DND-41 (cell line): ENCODE data around the gene HIPK4.
"Not testable (repeated sequence)": the region's sequence is repeated elsewhere in the genome, so short reads cannot be mapped to it uniquely, and the experiment has no call there.

Experiments used
- ATAC-seq: fragments of 200-7000 bp; cut with Tn5 transposase; 3 replicates; pipeline ENCODE4 v1.9.1; 2021; ENCODE audit warnings: low read depth; ENCODE audit not compliant: insufficient read depth
- DNase-seq: peaks from one replicate; pipeline ENCODE4 v3.0.0-alpha.2; 2020
- H2AFZ ChIP-seq: 2 replicates; pipeline ENCODE4 v1.6.0; 2012; ENCODE audit warnings: low read depth, low read length
- H3K27ac ChIP-seq: 2 replicates; pipeline ENCODE4 v1.5.1; 2012; ENCODE audit warnings: low read length, inconsistent platforms
- H3K27me3 ChIP-seq: fragments of 200-600 bp; sonication (generic); 2 replicates; pipeline ENCODE4 v1.6.0; 2012; ENCODE audit warnings: low read length, mild to moderate bottlenecking, inconsistent platforms; ENCODE audit not compliant: insufficient read depth, poor library complexity
- H3K36me3 ChIP-seq: 2 replicates; pipeline ENCODE4 v1.5.1; 2012; ENCODE audit warnings: low read length, inconsistent platforms; ENCODE audit not compliant: insufficient read depth
- H3K4me1 ChIP-seq: 2 replicates; pipeline ENCODE4 v1.5.1; 2012; ENCODE audit warnings: mild to moderate bottlenecking, low read length; ENCODE audit not compliant: insufficient read depth
- H3K4me2 ChIP-seq: 2 replicates; pipeline ENCODE4 v1.6.0; 2012; ENCODE audit warnings: mild to moderate bottlenecking, moderate library complexity, low read length, inconsistent platforms; ENCODE audit not compliant: insufficient read depth
- H3K4me3 ChIP-seq, 2 experiments: fragments of 200-600 bp in 1 of 2; shearing (Covaris generic) in 1 of 2; 2 replicates each; pipeline ENCODE4 v1.5.1; 2012 to 2016; ENCODE audit warnings: inconsistent platforms in 2 of 2, low read length in 2 of 2, mild to moderate bottlenecking in 2 of 2, low read depth in 1 of 2, moderate library complexity in 1 of 2
- H3K79me2 ChIP-seq: 2 replicates; pipeline ENCODE4 v1.6.0; 2012; ENCODE audit warnings: low read length, inconsistent platforms; ENCODE audit not compliant: insufficient read depth
- H3K9ac ChIP-seq: 2 replicates; pipeline ENCODE4 v1.6.0; 2012; ENCODE audit warnings: low read depth, mild to moderate bottlenecking, inconsistent platforms, low read length, moderate library complexity
- H3K9me3 ChIP-seq: 2 replicates; pipeline ENCODE4 v1.5.1; 2012; ENCODE audit warnings: low read length, moderate library complexity, mild to moderate bottlenecking, inconsistent platforms; ENCODE audit not compliant: insufficient read depth, severe bottlenecking
- H4K20me1 ChIP-seq: 2 replicates; pipeline ENCODE4 v1.6.0; 2012; ENCODE audit warnings: low read length; ENCODE audit not compliant: insufficient read depth
- EZH2 ChIP-seq: IDR thresholded peaks from 3 replicates; pipeline ENCODE4 v1.6.1; 2012; ENCODE audit warnings: borderline replicate concordance, low read depth, mild to moderate bottlenecking, moderate library complexity, low read length, inconsistent platforms; ENCODE audit not compliant: severe bottlenecking
- TF ChIP-seq, protein P1 (sequence below): IDR thresholded peaks from 2 replicates; pipeline ENCODE4 v1.5.1; 2012; ENCODE audit warnings: borderline replicate concordance, low read length, moderate library complexity, mild to moderate bottlenecking; ENCODE audit not compliant: poor library complexity, severe bottlenecking; ENCODE audit errors: extremely low read depth

Gene HIPK4

DNA sequence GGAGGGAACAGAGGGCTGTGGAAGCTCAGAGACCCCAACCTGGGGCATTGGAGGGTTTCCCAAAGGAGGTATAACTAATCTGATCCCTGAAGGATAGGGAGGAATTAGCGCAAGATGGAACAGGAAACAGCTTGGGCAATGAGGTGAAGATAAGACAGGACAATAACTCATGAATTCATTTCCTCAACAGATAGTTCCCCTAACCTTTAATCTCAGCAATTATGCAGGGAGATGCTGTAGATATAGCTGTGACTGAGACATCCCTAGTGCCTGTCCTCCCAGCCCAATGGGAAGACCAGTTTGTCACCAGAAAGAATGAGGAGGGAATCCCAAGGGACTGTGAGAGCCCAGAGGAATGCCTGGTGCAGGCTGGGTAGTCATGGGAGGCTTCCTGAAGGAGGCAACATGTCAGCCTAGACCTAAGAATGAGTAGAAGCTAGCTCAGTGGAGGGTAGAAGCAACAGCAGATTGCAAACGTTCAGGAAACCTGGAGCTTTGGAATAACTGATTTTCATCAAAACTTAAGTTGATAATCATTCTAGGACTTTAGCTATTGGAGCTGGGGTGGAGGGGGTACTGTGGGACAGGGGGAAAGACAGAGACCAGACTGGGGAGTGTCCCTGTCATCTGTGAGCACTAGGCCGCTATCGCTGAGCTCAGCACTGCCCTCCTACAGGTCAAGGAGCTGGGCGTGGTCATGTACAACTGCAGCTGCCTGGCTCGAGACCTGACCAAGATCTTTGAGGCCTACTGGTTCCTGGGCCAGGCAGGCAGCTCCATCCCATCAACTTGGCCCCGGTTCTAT lies 18.8 kb downstream of the HIPK4 start:
- no peak for ATAC-seq
- no peaks in the 10 kb centered on the region for H4K20me1 ChIP-seq

DNA sequence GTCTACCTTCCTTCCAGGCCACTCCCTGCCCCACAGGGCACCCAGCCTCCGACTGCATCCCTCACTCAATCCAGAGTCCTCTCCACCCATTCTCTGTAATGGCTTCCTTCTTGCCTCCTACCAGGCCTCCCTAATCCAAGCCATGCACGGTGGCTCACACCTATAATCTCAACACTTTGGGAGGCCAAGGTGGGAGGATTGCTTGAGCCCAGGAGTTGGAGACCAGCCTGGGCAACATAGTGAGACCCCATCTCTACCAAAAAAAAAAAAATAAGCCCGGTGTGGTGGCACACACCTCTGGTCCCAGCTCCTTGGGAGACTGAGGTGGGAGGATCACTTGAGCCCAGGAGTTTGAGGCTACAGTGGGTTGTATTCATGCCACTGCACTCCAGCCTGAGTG lies 19.7 kb downstream of the HIPK4 start:
- H3K27ac ChIP-seq, H3K9me3 ChIP-seq, H2AFZ ChIP-seq, DNase-seq, ATAC-seq, H3K79me2 ChIP-seq, H4K20me1 ChIP-seq, H3K4me1 ChIP-seq, H3K4me3 ChIP-seq, H3K4me2 ChIP-seq, H3K9ac ChIP-seq, H3K27me3 ChIP-seq: not testable (repeated sequence)
- peaks cover 25% of the 10 kb centered on the region for H3K36me3 ChIP-seq

More for the DNA sequence above, 18.8 kb downstream of the HIPK4 start:
- Histone ChIP-seq H3K4me1 (no peaks in the 10 kb centered on the region), H3K36me3 (peaks cover 25% of the 10 kb centered on the region), H3K79me2 (no peaks in the 10 kb centered on the region), H3K9ac (no peak overlapping the region), H2AFZ (no peak overlapping the region), H3K27me3 (no peaks in the 10 kb centered on the region), H3K27ac (no peak overlapping the region), H3K9me3 (no peaks in the 10 kb centered on the region), H3K4me2 (no peak overlapping the region), H3K4me3 (no peak overlapping the region)
- DNase-seq = no peak
- TF ChIP-seq, protein P1, sequence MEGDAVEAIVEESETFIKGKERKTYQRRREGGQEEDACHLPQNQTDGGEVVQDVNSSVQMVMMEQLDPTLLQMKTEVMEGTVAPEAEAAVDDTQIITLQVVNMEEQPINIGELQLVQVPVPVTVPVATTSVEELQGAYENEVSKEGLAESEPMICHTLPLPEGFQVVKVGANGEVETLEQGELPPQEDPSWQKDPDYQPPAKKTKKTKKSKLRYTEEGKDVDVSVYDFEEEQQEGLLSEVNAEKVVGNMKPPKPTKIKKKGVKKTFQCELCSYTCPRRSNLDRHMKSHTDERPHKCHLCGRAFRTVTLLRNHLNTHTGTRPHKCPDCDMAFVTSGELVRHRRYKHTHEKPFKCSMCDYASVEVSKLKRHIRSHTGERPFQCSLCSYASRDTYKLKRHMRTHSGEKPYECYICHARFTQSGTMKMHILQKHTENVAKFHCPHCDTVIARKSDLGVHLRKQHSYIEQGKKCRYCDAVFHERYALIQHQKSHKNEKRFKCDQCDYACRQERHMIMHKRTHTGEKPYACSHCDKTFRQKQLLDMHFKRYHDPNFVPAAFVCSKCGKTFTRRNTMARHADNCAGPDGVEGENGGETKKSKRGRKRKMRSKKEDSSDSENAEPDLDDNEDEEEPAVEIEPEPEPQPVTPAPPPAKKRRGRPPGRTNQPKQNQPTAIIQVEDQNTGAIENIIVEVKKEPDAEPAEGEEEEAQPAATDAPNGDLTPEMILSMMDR = no peak
- no peak for TF ChIP-seq EZH2

DNA sequence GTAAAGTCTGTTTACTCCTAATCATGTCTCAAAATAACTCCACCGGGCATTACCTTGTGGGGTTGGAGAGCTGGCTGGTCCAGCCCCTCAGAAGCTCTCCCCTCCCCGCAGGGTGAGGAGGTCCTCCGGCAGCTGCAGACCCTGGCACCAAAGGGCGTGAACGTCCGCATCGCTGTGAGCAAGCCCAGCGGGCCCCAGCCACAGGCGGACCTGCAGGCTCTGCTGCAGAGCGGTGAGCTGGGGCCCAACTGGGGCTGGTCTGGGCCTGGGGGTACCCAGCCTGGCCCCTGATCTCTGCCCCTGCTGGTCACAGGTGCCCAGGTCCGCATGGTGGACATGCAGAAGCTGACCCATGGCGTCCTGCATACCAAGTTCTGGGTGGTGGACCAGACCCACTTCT lies 20.2 kb downstream of the HIPK4 start:
- Histone ChIP-seq H3K4me1 (no peaks in the 10 kb centered on the region), H3K79me2 (no peaks in the 10 kb centered on the region), H3K27ac (no peak overlapping the region), H3K27me3 (no peaks in the 10 kb centered on the region), H2AFZ (no peak overlapping the region), H3K9me3 (no peaks in the 10 kb centered on the region), H3K9ac (no peak overlapping the region), H3K4me2 (no peak overlapping the region), H4K20me1 (no peaks in the 10 kb centered on the region), H3K4me3 (no peak overlapping the region), H3K36me3 (peaks cover 25% of the 10 kb centered on the region)
- DNase-seq (no peak), ATAC-seq (no peak)
- TF ChIP-seq, protein P1 = no peak
- TF ChIP-seq EZH2 = no peak

DNA sequence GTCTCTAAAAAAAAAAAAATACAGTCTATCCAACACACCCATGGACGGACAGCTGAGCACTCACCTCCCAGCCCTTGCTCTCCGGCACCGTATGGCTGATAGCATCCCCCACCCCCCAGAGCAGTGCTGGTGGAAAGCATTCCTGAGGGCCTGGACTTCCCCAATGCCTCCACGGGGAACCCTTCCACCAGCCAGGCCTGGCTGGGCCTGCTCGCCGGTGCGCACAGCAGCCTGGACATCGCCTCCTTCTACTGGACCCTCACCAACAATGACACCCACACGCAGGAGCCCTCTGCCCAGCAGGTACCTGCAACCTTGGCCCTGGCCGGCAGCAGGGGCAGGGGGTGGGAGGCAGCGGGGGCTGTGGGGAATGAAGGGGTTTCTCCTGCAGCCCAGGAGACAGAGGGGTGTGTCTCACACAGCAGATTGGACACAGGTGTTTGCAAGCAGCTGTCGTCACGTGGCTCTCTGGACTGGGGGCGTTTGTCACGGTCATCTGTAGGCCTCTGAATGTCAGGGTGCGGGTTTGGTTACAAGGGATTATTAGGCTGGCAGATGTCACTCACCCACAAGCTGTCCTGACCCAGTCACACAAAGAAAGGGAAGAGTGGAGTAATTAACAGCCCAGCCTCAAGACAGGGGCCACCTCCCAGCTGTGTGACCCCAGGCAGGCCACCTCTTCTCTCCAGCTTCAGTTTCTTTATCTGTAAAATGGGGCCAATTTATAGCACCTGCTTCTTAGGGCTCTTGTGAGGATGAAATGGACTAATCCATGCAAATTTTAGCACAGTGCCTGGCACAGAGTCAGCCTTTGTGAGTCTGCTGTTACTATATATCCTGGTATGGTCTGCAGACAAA lies 22.2 kb downstream of the HIPK4 start:
- H3K9me3 ChIP-seq = no peaks in the 10 kb centered on the region
- peaks cover 24% of the 10 kb centered on the region for H3K36me3 ChIP-seq
- no peak for TF ChIP-seq EZH2
- TF ChIP-seq, protein P1 = no peak
- no peak overlapping the region for H3K27ac ChIP-seq
- no peak overlapping the region for H3K9ac ChIP-seq
- DNase-seq = no peak
- H3K4me1 ChIP-seq = no peaks in the 10 kb centered on the region
- H3K4me3 ChIP-seq = no peak overlapping the region
- no peaks in the 10 kb centered on the region for H3K27me3 ChIP-seq
- no peaks in the 10 kb centered on the region for H3K79me2 ChIP-seq
- ATAC-seq = no peak
- H4K20me1 ChIP-seq = no peaks in the 10 kb centered on the region
- H3K4me2 ChIP-seq = no peak overlapping the region
- no peak overlapping the region for H2AFZ ChIP-seq
